HG03442 (cell line): ENCODE measurements around the gene UGT1A10.
A peak's percentile ranks its signal among the peaks of the same experiment; 100 is the strongest.
"Not testable (repeated sequence)": the region's sequence is repeated elsewhere in the genome, so short reads cannot be mapped to it uniquely, and the experiment has no call there.

Experiments
- ATAC-seq: cut with Tn5 transposase; IDR thresholded peaks from one replicate; pipeline ENCODE4 v1.9.1; 2021; ENCODE audit warnings: mild to moderate bottlenecking, moderate library complexity; ENCODE audit not compliant: unreplicated experiment

Gene UGT1A10

GRCh38 chr2:233636306-233636705 lies at the start of gene UGT1A10:
TSS of gene UGT1A10 (plus strand) at chr2:233636448. CDS start at chr2:233636523, 75 bp downstream.
- not testable (repeated sequence) for ATAC-seq

- ATAC-seq = no peak
Observed at GRCh38 chr2:233588400-233588799, 47.8 kb upstream of the UGT1A10 start.

GRCh38 chr2:233592706-233593105 lies 43.5 kb upstream of the UGT1A10 start:
- ATAC-seq = not testable (repeated sequence)

- ATAC-seq = peak; percentile 57
Observed at GRCh38 chr2:233593201-233593600, 43.0 kb upstream of the UGT1A10 start.

- no peak for ATAC-seq
Observed at GRCh38 chr2:233597522-233597921, 38.7 kb upstream of the UGT1A10 start.

GRCh38 chr2:233598952-233599351 lies 37.3 kb upstream of the UGT1A10 start:
- ATAC-seq = no peak

GRCh38 chr2:233600386-233600785 lies 35.9 kb upstream of the UGT1A10 start:
- no peak for ATAC-seq

- no peak for ATAC-seq
Observed at GRCh38 chr2:233602076-233602475, 34.2 kb upstream of the UGT1A10 start.

GRCh38 chr2:233603520-233603919 lies 32.7 kb upstream of the UGT1A10 start:
- no peak for ATAC-seq

- ATAC-seq = no peak
Observed at GRCh38 chr2:233604826-233605225, 31.4 kb upstream of the UGT1A10 start.

- ATAC-seq = no peak
Observed at GRCh38 chr2:233605680-233606079, 30.6 kb upstream of the UGT1A10 start.

- no peak for ATAC-seq
Observed at GRCh38 chr2:233611284-233611683, 25.0 kb upstream of the UGT1A10 start.

GRCh38 chr2:233617476-233617875 lies 18.8 kb upstream of the UGT1A10 start, which contains the start of gene UGT1A8:
TSS of gene UGT1A8 (plus strand) at chr2:233617633. CDS start at chr2:233617708, 75 bp downstream.
- ATAC-seq = not testable (repeated sequence)

- ATAC-seq = no peak
Observed at GRCh38 chr2:233620204-233620603, 16.0 kb upstream of the UGT1A10 start.

- ATAC-seq = not testable (repeated sequence)
Observed at GRCh38 chr2:233621863-233622262, 14.4 kb upstream of the UGT1A10 start.

GRCh38 chr2:233627331-233628025 lies 8.8 kb upstream of the UGT1A10 start:
- no peak for ATAC-seq

- ATAC-seq = no peak
Observed at GRCh38 chr2:233638836-233639235, 2.6 kb downstream of the UGT1A10 start.

- ATAC-seq = no peak
Observed at GRCh38 chr2:233639860-233640259, 3.6 kb downstream of the UGT1A10 start.

GRCh38 chr2:233643128-233643527 lies 6.9 kb downstream of the UGT1A10 start:
- ATAC-seq = no peak

GRCh38 chr2:233646033-233646432 lies 9.8 kb downstream of the UGT1A10 start:
- ATAC-seq = not testable (repeated sequence)

- ATAC-seq = no peak
Observed at GRCh38 chr2:233650981-233651380, 14.7 kb downstream of the UGT1A10 start.

- ATAC-seq = no peak
Observed at GRCh38 chr2:233651430-233651829, 15.2 kb downstream of the UGT1A10 start.

- ATAC-seq = no peak
Observed at GRCh38 chr2:233654501-233654900, 18.3 kb downstream of the UGT1A10 start.
